A673 (cell line): Measurements from ENCODE around the gene MAP3K6. TPM values are rescaled to one million over a fixed set of nuclear protein-coding genes. Genes with fewer than 3 reads are reported as not detected.

Experiments used
- BruUV-seq: library from RNA; stranded (reverse); fragments of 400-500 nt; replicated peaks from 2 replicates; lab custom pipeline; 2021; lab: Mats Ljungman, UMichigan
- CTCF ChIA-PET: fragments of 300-600 bp; sonication (Branson Sonifier 250); formaldehyde crosslinking; loops from one replicate; lab custom pipeline; 2022; ENCODE audit warnings: antibody characterized with exemption; lab: Charles Lee
- POLR2A ChIA-PET: fragments of 300-600 bp; sonication (Branson Sonifier 250); formaldehyde crosslinking; loops from one replicate; lab custom pipeline; 2022; ENCODE audit warnings: antibody characterized with exemption; ENCODE audit not compliant: low non-redundant PET; lab: Charles Lee
- DNase-seq: peaks from one replicate; pipeline ENCODE4 v3.0.0-alpha.2; 2015; ENCODE audit warnings: low spot score
- H3K27ac ChIP-seq: fragments of 200-600 bp; sonication (generic); 2 replicates; pipeline ENCODE4 v1.5.1; 2016; ENCODE audit warnings: mixed run types, low read depth, mild to moderate bottlenecking, mixed read lengths, antibody characterized with exemption, low read length; ENCODE audit not compliant: poor library complexity, severe bottlenecking
- H3K27me3 ChIP-seq: fragments of 200-600 bp; sonication (generic); replicated peaks from 2 replicates; pipeline ENCODE4 v1.6.1; 2017; ENCODE audit warnings: mixed run types, low read depth, mild to moderate bottlenecking, mixed read lengths, antibody characterized with exemption, low read length; ENCODE audit not compliant: insufficient read depth, poor library complexity
- H3K36me3 ChIP-seq: fragments of 200-600 bp; sonication (generic); 2 replicates; pipeline ENCODE4 v1.6.1; 2016; ENCODE audit warnings: mixed run types, mild to moderate bottlenecking, mixed read lengths, antibody characterized with exemption, low read length; ENCODE audit not compliant: insufficient read depth, poor library complexity, severe bottlenecking
- H3K4me1 ChIP-seq: fragments of 200-600 bp; sonication (generic); 2 replicates; pipeline ENCODE4 v1.6.1; 2017; ENCODE audit warnings: mixed run types, mild to moderate bottlenecking, mixed read lengths, antibody characterized with exemption, low read length; ENCODE audit not compliant: insufficient read depth, poor library complexity, severe bottlenecking
- H3K4me3 ChIP-seq: fragments of 200-600 bp; sonication (generic); 2 replicates; pipeline ENCODE4 v1.5.1; 2016; ENCODE audit warnings: low read depth, mixed run types, mild to moderate bottlenecking, mixed read lengths, low read length; ENCODE audit not compliant: poor library complexity, severe bottlenecking
- H3K9me3 ChIP-seq: fragments of 200-600 bp; sonication (generic); 2 replicates; pipeline ENCODE4 v1.6.1; 2016; ENCODE audit warnings: mixed run types, low read depth, mild to moderate bottlenecking, mixed read lengths, antibody characterized with exemption, low read length; ENCODE audit not compliant: poor library complexity, severe bottlenecking
- EZH2 ChIP-seq: fragments of 200-600 bp; sonication (generic); IDR thresholded peaks from 2 replicates; pipeline ENCODE4 v1.6.1; 2017; ENCODE audit warnings: borderline replicate concordance, low read depth, mild to moderate bottlenecking, mixed read lengths, antibody characterized with exemption, low read length; ENCODE audit not compliant: poor library complexity, severe bottlenecking
- intact Hi-C: fragments of 100-400 bp; cut with micrococcal nuclease; formaldehyde crosslinking; loops from one replicate; pipeline ENCODE4 v1.10.0; 2022; ENCODE audit not compliant: unreplicated experiment
- total RNA-seq: library from RNA; stranded (reverse); gene quantifications from 2 replicates; pipeline ENCODE4 v1.2.3, GENCODE V29; 2021
- TF ChIP-seq, protein P1 (sequence below): fragments of 300-800, 200-600 bp; sonication (generic); conservative IDR thresholded peaks from 2 replicates; pipeline ENCODE4 v1.5.1; 2017; ENCODE audit warnings: low read depth, mild to moderate bottlenecking, antibody characterized with exemption, low read length, moderate library complexity, mixed read lengths

MAP3K6 gene
- total RNA-seq, 1 experiment from 2014 or later: 2.4 TPM

DNA sequence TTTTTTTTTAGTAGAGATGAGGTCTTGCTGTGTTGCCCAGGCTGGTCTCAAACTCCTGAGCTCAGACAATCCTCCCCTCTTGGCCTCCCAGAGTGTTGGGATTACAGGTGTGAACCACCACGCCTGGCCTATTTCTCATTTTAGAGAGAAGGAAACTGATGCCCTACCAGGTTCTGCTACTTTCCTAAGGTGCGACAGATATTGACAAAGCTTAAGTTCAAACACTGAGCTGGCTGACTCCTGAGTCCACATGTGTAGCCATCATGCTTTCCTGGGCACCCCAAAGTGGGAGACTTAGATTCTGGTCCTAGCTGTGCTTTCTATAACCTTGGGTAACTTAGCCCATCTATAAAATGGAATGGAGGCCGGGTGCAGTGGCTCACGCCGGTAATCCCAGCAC is 49.9 kb downstream of the MAP3K6 start:
- CTCF ChIA-PET: interaction anchor here (0.7 to 1.4 kb wide), 2 partner anchors 16 to 188 kb away, joined by 5 to 13 read pairs; no protein-coding TSS in a partner anchor
- Histone ChIP-seq H3K4me1 (peaks cover 8% of the 10 kb centered on the region), H3K27me3 (no peaks in the 10 kb centered on the region), H3K4me3 (no peak overlapping the region), H3K9me3 (no peaks in the 10 kb centered on the region), H3K27ac (no peak overlapping the region), H3K36me3 (no peaks in the 10 kb centered on the region)
- TF ChIP-seq EZH2: no peak
- TF ChIP-seq, protein P1, sequence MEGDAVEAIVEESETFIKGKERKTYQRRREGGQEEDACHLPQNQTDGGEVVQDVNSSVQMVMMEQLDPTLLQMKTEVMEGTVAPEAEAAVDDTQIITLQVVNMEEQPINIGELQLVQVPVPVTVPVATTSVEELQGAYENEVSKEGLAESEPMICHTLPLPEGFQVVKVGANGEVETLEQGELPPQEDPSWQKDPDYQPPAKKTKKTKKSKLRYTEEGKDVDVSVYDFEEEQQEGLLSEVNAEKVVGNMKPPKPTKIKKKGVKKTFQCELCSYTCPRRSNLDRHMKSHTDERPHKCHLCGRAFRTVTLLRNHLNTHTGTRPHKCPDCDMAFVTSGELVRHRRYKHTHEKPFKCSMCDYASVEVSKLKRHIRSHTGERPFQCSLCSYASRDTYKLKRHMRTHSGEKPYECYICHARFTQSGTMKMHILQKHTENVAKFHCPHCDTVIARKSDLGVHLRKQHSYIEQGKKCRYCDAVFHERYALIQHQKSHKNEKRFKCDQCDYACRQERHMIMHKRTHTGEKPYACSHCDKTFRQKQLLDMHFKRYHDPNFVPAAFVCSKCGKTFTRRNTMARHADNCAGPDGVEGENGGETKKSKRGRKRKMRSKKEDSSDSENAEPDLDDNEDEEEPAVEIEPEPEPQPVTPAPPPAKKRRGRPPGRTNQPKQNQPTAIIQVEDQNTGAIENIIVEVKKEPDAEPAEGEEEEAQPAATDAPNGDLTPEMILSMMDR: no peak
- POLR2A ChIA-PET: no interaction called here
- DNase-seq: no peak
- BruUV-seq: no TSS peak
- intact Hi-C loops: no loop called here

DNA sequence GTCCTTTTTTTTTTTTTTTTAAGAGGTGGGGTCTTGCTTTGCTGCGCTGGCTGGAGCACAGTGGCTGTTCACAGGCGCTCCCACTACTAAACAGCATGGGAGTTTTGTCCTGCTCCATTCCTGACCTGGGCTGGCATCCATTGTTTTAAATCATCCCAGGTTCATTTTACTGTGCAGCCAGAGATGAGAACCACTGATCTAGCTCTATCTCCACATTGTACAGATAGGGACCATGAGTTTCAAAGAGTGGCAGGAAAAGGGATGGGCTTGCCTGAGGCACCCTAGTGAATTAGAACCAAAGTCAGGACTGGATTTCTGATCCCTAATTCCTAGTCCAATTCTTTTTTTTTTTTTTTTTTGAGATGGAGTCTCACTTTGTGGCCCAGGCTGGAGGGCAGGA is 52.0 kb downstream of the MAP3K6 start:
- no peaks in the 10 kb centered on the region for H3K9me3 ChIP-seq
- no peak for DNase-seq
- no peak overlapping the region for H3K27ac ChIP-seq
- TF ChIP-seq, protein P1: no peak
- TF ChIP-seq EZH2: no peak
- no peaks in the 10 kb centered on the region for H3K27me3 ChIP-seq
- no TSS peak for BruUV-seq
- no peak overlapping the region for H3K4me3 ChIP-seq
- CTCF ChIA-PET: no interaction called here
- no peaks in the 10 kb centered on the region for H3K36me3 ChIP-seq
- H3K4me1 ChIP-seq: peaks cover 8% of the 10 kb centered on the region
- POLR2A ChIA-PET: no interaction called here
- intact Hi-C loops: no loop called here

DNA sequence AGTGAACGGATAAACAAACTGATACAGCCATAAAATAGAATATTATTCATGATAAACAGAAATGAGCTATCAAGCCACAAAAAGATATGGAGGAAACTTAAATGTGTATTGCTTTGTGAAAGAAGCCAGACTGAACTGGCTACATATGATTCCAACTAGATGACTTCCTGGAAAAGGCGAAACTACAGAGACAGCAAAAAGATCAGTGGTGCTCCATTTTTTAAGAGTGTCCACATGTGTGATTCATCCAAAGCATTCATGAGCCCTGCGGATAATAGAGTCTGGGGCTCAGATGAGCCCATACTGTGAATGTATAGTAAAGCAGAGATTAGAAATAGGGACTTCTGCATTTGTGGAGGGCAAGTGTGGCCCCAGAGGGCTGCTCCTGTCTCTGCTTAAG is 52.6 kb downstream of the MAP3K6 start:
- no peak for TF ChIP-seq EZH2
- TF ChIP-seq, protein P1: no peak
- no TSS peak for BruUV-seq
- peaks cover 8% of the 10 kb centered on the region for H3K4me1 ChIP-seq
- no peaks in the 10 kb centered on the region for H3K9me3 ChIP-seq
- H3K36me3 ChIP-seq: no peaks in the 10 kb centered on the region
- CTCF ChIA-PET: no interaction called here
- DNase-seq: no peak
- intact Hi-C loops: no loop called here
- POLR2A ChIA-PET: no interaction called here
- H3K4me3 ChIP-seq: no peak overlapping the region
- no peaks in the 10 kb centered on the region for H3K27me3 ChIP-seq
- no peak overlapping the region for H3K27ac ChIP-seq
